Brain microvascular endothelial cell (primary cell): ENCODE data around the gene NFRKB.

Experiments
- DNase-seq: peaks from one replicate; pipeline ENCODE4 v3.0.0-alpha.2; 2020
- H3K27ac ChIP-seq: fragments of 250-450 bp; sonication (Bioruptor Pico); 2 replicates; pipeline ENCODE4 v1.5.1; 2020; ENCODE audit warnings: mild to moderate bottlenecking, moderate library complexity
- H3K27me3 ChIP-seq: fragments of 250-450 bp; sonication (Bioruptor Pico); replicated peaks from 2 replicates; pipeline ENCODE4 v1.5.1; 2020; ENCODE audit warnings: mild to moderate bottlenecking
- H3K36me3 ChIP-seq: fragments of 250-450 bp; sonication (Bioruptor Pico); replicated peaks from 2 replicates; pipeline ENCODE4 v1.5.1; 2020; ENCODE audit warnings: mild to moderate bottlenecking
- H3K4me3 ChIP-seq: 2 replicates; pipeline ENCODE4 v1.5.1; 2011; ENCODE audit warnings: low read depth, mild to moderate bottlenecking, control low read depth, low read length, moderate library complexity
- in situ Hi-C: cut with HindIII; loops from 2 replicates; pipeline ENCODE4 v1.10.0; 2017; ENCODE audit warnings: low sequenced_read_pairs, low pct_ligation_motif_present
- TF ChIP-seq, protein P1 (sequence below): IDR thresholded peaks from 2 replicates; pipeline ENCODE4 v1.5.1; 2011; ENCODE audit warnings: low read depth, mild to moderate bottlenecking, moderate library complexity, low read length, control low read depth, inconsistent platforms; ENCODE audit errors: missing control alignments

The NFRKB gene

DNA sequence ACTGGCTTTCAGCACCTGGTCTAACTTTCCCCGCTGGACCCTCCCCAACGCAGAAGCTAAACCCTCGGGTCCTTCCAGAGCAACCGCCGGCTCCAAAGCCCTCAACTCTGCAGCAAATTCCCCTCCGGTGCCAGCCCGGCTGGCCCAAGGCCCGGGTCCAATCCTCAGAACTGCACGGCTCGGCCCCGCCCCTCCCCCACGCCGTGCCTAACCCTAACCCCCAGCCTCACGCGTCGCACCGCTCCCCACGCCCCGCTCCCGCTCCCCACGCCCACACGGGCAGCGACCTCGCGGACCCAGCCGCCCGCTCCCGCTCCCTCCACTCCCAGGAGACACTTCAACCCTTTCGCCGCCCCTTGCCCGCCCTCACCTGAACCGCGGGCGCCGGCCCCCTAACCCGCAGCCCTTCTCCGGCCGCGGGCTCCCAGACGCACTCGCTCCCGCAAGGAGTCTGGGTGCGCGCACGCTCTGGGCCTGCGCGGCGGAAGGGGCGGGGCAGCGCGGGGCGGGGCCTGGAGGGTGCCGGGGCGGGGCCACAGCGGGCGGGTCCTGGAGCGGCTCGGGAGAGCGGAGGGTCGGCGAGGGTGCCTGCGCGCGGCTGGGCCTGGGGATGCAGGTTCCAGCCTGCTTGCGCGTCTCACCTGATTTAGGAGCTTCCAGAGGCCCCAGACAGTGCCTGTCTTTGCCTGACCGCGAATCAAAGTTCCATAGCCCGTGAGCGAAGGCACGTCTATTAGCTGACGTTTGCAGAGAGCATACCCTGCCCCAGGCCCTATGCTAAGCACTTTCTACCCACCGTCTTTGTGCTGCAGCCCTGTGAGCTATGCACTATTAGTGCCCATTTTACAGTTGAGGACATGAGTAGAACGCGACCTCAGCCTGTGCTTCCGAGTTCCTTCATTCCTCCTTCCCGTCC lies at the start of gene NFRKB:
Gene NFRKB, minus strand, starts transcription at position 453 of the 916 bp plus-strand sequence. CDS start 2,729 bp downstream, outside the sequence.
- DNase-seq: peak; percentile 59
- TF ChIP-seq, protein P1, sequence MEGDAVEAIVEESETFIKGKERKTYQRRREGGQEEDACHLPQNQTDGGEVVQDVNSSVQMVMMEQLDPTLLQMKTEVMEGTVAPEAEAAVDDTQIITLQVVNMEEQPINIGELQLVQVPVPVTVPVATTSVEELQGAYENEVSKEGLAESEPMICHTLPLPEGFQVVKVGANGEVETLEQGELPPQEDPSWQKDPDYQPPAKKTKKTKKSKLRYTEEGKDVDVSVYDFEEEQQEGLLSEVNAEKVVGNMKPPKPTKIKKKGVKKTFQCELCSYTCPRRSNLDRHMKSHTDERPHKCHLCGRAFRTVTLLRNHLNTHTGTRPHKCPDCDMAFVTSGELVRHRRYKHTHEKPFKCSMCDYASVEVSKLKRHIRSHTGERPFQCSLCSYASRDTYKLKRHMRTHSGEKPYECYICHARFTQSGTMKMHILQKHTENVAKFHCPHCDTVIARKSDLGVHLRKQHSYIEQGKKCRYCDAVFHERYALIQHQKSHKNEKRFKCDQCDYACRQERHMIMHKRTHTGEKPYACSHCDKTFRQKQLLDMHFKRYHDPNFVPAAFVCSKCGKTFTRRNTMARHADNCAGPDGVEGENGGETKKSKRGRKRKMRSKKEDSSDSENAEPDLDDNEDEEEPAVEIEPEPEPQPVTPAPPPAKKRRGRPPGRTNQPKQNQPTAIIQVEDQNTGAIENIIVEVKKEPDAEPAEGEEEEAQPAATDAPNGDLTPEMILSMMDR: no peak
- in situ Hi-C loops: no loop called here

DNA sequence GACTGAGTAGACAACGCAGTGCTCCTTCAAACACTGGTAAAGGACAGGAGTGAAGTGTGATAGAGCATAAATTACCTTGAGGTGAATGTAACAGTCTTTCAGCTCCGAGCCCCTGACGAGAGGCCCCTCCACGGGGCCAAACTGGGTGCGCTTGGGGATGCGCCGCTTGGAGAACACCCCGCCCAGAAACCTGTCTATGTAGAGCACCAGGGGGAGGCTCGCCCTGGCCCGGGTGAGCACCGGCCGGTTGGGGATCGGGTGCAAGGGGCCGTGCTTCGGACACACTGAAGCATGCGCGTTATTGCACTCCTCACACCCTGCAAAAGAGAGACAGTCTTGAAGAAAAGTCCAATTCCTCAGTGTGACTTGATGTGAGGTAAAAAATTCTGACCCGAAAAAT lies 49.3 kb upstream of the NFRKB start:
- in situ Hi-C loops: loop anchor here (25.0 kb wide), 1 partner anchor 193 kb away; no protein-coding TSS in a partner anchor
- TF ChIP-seq, protein P1: no peak
- Histone ChIP-seq H3K27me3 (no peaks in the 10 kb centered on the region), H3K4me3 (no peak overlapping the region), H3K27ac (no peak overlapping the region), H3K36me3 (peaks cover 3% of the 10 kb centered on the region)
- DNase-seq: no peak

More for the DNA sequence above, at the start of gene NFRKB:
- H3K27ac ChIP-seq: no peak within 1 kb of the TSS
- H3K36me3 ChIP-seq: peaks cover 14% of the 10 kb centered on the region
- H3K27me3 ChIP-seq: no peaks in the 10 kb centered on the region
- peak within 1 kb of the TSS; percentile 76 for H3K4me3 ChIP-seq

DNA sequence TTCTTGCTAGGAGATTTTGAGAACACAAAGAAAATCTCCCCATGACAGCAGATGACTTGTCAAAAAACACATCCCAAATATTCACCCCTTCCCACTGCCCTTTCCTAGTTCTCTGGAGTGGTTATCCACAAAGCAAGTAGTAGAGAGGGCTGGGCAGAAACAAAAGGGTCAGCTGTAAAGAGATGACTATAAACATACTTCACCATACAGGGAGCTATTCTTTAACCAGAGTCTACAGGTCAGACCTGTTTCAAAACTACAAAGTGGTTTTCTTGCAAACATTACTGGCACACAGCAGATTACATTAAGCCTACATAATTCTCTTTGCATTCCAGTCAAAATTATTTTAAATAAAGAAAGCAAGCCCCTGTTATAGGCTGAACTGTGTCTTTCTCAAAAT lies 47.7 kb upstream of the NFRKB start:
- H3K27me3 ChIP-seq: no peaks in the 10 kb centered on the region
- peaks cover 3% of the 10 kb centered on the region for H3K36me3 ChIP-seq
- DNase-seq: no peak
- no peak overlapping the region for H3K27ac ChIP-seq
- in situ Hi-C loops: loop anchor here (25.0 kb wide), 1 partner anchor 194 kb away; no protein-coding TSS in a partner anchor
- no peak overlapping the region for H3K4me3 ChIP-seq
- TF ChIP-seq, protein P1: no peak

DNA sequence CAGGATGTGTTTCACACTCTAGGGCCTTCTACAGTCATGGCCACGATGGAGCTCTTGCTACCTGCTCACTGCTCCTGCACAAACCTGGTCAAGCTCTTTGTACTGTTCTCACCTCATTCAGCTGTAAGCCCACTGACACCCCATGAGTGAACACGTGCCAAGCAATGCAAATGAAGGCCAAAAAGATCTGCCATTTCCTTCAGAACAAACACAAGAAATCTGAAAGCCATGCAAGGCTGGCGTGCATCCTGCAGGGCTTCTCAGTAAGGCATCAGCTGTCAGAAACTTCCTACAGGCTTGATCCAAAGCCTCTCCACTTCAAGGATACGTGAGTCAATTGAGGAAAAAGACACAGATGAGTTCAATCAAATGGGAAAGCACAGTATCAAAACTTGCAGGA lies 44.1 kb upstream of the NFRKB start:
- DNase-seq: no peak
- in situ Hi-C loops: loop anchor here (25.0 kb wide), 1 partner anchor 198 kb away; no protein-coding TSS in a partner anchor
- Histone ChIP-seq H3K27me3 (no peaks in the 10 kb centered on the region), H3K4me3 (no peak overlapping the region), H3K36me3 (no peaks in the 10 kb centered on the region), H3K27ac (no peak overlapping the region)
- TF ChIP-seq, protein P1: no peak

DNA sequence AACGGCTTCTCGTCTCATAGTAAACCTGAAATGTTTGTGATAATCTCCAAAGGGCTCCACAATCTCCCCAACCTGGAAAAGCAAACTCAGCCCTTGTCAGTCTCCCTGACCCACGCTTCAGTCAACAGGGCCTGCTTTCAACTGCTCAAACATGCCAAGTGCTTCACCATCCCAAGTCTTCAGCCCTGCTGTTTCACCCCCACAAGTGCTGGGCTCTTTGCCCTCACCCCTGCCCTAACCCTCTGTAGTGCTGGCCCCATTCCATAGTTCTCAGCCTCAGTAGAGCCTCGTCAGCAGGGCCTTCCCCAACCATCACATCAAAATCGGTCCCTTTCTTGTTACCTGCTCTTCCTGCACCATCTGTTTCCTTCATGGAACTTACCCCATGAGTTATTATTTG lies 43.4 kb upstream of the NFRKB start:
- Histone ChIP-seq H3K27ac (no peak overlapping the region), H3K4me3 (no peak overlapping the region)

More for the DNA sequence above, 43.4 kb upstream of the NFRKB start:
- TF ChIP-seq, protein P1: no peak
- in situ Hi-C loops: loop anchor here (25.0 kb wide), 1 partner anchor 199 kb away; no protein-coding TSS in a partner anchor
- Histone ChIP-seq H3K36me3 (no peaks in the 10 kb centered on the region), H3K27me3 (no peaks in the 10 kb centered on the region)
- DNase-seq: no peak
